ENCODE results near the gene RASGEF1B. TPM values are rescaled to one million over a fixed set of nuclear protein-coding genes. Genes with fewer than 3 reads are reported as not detected.

RASGEF1B gene
- total RNA-seq, 2 donors from 2014 or later = 7.8 to 24.5 TPM

- intact Hi-C loops (cut with DNase I) = no loop called here
- no peak overlapping the region for H3K4me3 ChIP-seq
- peak; percentile 38 for DNase-seq
- H3K9ac ChIP-seq (ENCODE audit: low read depth in 2 of 2, low read length in 2 of 2) = no peak overlapping the region
- no peak for TF ChIP-seq CTCF (IDR thresholded peaks at IDR 0.05)
- no peaks in the 10 kb centered on the region for H3K4me1 ChIP-seq
- no peaks in the 10 kb centered on the region for H3K9me3 ChIP-seq
- peaks cover 10% of the 10 kb centered on the region for H3K36me3 ChIP-seq
- no peaks in the 10 kb centered on the region for H3K27me3 ChIP-seq
- no peak overlapping the region for H3K27ac ChIP-seq
Observed at GRCh38 chr4:81454499-81454898, 17.2 kb downstream of the RASGEF1B start.

DNA sequence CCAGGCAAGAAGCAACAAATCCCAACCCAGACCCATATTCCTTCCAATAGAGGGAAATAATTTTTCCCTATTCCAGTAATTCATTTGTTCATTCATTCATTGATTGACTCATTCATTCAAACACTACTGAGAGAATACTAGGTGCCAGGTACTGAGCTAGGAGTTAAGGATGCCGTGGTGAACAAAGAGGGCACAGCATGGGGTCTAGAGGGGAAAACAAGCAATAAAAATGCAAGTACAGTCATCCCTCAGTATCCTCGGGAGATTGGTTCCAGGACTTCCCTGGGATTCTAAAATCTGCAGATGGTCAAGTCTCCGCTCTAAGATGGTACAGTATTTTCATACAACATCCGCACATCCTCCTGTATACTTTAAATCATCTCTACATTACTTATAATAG, 18.7 kb downstream of the RASGEF1B start:
- Histone ChIP-seq H3K4me1 (no peaks in the 10 kb centered on the region), H3K9me3 (no peaks in the 10 kb centered on the region), H3K27ac (no peak overlapping the region), H3K36me3 (peaks cover 6% of the 10 kb centered on the region), H3K4me3 (no peak overlapping the region), H3K27me3 (no peaks in the 10 kb centered on the region), H3K9ac (ENCODE audit: low read depth in 2 of 2, low read length in 2 of 2) (no peak overlapping the region)
- DNase-seq = no peak
- intact Hi-C loops (cut with DNase I) = no loop called here
- no peak for TF ChIP-seq CTCF (IDR thresholded peaks at IDR 0.05)

DNA sequence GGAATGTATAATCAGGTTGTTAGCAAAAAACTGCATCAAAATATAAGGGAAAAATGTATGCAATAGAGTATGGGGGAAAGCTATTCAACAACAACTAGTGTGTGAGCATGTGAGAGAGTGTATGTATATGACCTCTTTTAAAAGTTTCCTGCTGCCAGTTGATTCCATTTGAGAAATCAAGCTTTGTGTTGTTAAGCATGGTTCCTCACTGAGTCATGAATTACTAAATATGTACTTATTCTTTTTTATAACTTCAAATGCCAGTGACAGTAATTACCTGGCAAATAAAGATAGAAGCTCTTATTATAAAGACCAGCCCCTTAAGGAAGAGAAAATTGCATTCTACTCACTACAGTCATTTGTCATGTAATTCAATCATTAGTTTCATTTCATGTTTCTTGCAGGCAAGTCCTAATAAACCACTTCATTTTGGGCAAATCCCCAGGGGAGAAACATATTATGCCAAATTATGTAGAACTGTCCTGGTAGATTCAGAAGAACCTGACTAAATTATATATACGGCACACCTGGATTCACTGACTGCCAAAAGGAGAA, 19.2 kb downstream of the RASGEF1B start:
- no peaks in the 10 kb centered on the region for H3K4me1 ChIP-seq
- TF ChIP-seq CTCF (IDR thresholded peaks at IDR 0.05) = no peak
- DNase-seq = no peak
- H3K4me3 ChIP-seq = no peak overlapping the region
- H3K9me3 ChIP-seq = no peaks in the 10 kb centered on the region
- H3K36me3 ChIP-seq = peaks cover 6% of the 10 kb centered on the region
- no peak overlapping the region for H3K9ac ChIP-seq (ENCODE audit: low read depth in 2 of 2, low read length in 2 of 2)
- no peaks in the 10 kb centered on the region for H3K27me3 ChIP-seq
- intact Hi-C loops (cut with DNase I) = no loop called here
- no peak overlapping the region for H3K27ac ChIP-seq

GRCh38 chr4:81449015-81449414, 22.7 kb downstream of the RASGEF1B start:
- no peaks in the 10 kb centered on the region for H3K4me1 ChIP-seq
- H3K9me3 ChIP-seq = no peaks in the 10 kb centered on the region
- no peak for TF ChIP-seq CTCF (IDR thresholded peaks at IDR 0.05)
- H3K27ac ChIP-seq = no peak overlapping the region
- intact Hi-C loops (cut with DNase I) = no loop called here
- no peak overlapping the region for H3K9ac ChIP-seq (ENCODE audit: low read depth in 2 of 2, low read length in 2 of 2)
- H3K4me3 ChIP-seq = no peak overlapping the region
- no peaks in the 10 kb centered on the region for H3K27me3 ChIP-seq
- no peaks in the 10 kb centered on the region for H3K36me3 ChIP-seq
- no peak for DNase-seq

DNA sequence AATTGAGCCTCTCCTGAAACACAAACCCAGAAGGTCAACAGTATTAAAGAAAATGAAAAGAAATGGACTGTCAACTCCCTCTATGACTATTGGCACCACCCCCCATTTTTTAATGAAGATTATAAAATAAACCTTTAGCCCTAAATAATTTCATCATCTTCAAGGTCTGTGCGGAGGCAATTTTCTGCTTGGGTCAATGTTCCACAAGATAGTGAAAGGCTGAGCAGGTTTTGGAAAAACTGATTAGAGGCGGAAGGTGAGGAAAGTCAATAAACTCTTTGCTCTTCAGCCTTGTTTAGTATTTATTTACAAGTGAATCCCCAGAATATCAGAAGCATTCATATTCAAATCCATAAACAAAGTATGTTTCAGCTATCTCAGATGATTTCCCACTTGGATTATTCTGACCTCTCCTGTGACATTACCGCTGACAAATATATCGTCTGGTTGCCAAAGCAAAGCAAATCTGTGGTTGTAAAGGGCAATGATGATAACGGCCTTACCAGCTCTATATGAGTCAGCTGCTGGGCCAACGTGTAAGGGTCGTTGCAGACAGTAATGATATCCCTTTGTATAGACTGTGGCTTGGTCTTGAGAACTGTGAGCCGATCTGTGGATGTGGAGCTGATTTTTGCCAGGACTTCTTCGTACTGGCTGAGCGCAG, 24.0 kb downstream of the RASGEF1B start:
- H3K9ac ChIP-seq (ENCODE audit: low read depth in 2 of 2, low read length in 2 of 2) = no peak overlapping the region
- H3K27ac ChIP-seq = no peak overlapping the region
- DNase-seq = no peak
- intact Hi-C loops (cut with DNase I) = no loop called here
- no peaks in the 10 kb centered on the region for H3K36me3 ChIP-seq
- H3K4me3 ChIP-seq = no peak overlapping the region
- H3K27me3 ChIP-seq = no peaks in the 10 kb centered on the region
- H3K9me3 ChIP-seq = no peaks in the 10 kb centered on the region
- TF ChIP-seq CTCF (IDR thresholded peaks at IDR 0.05) = no peak
- no peaks in the 10 kb centered on the region for H3K4me1 ChIP-seq
